HCT116 (cell line): ENCODE data around the gene ARMC10. TPM values are rescaled to one million over a fixed set of nuclear protein-coding genes. Genes with fewer than 3 reads are reported as not detected.
A peak's percentile ranks its signal among the peaks of the same experiment; 100 is the strongest.

Experiments used
- ATAC-seq: fragments of 200-7000 bp; cut with Tn5 transposase; 2 replicates; pipeline ENCODE4 v1.9.1; 2020; ENCODE audit warnings: mild to moderate bottlenecking, moderate library complexity
- BruUV-seq: library from RNA; stranded (reverse); fragments of 400-500 nt; replicated peaks from 2 replicates; lab custom pipeline; 2021; lab: Mats Ljungman, UMichigan
- CTCF ChIA-PET: fragments of 300-600 bp; sonication (Branson Sonifier 250); formaldehyde crosslinking; loops from one replicate; lab custom pipeline; 2021; ENCODE audit warnings: antibody characterized with exemption; lab: Charles Lee
- POLR2A ChIA-PET: fragments of 300-600, 350-600 bp; sonication (Branson Sonifier 250); formaldehyde crosslinking; loops from one replicate; lab custom pipeline; 2021; ENCODE audit warnings: antibody characterized with exemption; lab: Charles Lee
- RAD21 ChIA-PET, 2 experiments: fragments of 300-600 bp; sonication (Branson Sonifier 250); formaldehyde crosslinking; loops; one replicate each; lab custom pipeline; 2023; ENCODE audit warnings: low total read pairs in 2 of 2; ENCODE audit not compliant: uncharacterized antibody in 2 of 2, unreplicated experiment in 2 of 2, low non-redundant PET in 1 of 2; lab: Charles Lee
- DNase-seq: peaks from one replicate; pipeline ENCODE4 v3.0.0-alpha.2; 2010; ENCODE audit warnings: low read depth, low spot score
- H2AFZ ChIP-seq: fragments of 200-600 bp; shearing (Covaris generic), sonication (generic); 2 replicates; pipeline ENCODE4 v1.6.1; 2017; ENCODE audit warnings: low read depth, mixed run types, mixed read lengths, antibody characterized with exemption, low read length; ENCODE audit not compliant: poor library complexity, severe bottlenecking
- H3K27ac ChIP-seq: 2 replicates; pipeline ENCODE4 v1.5.1; 2012; ENCODE audit warnings: low read depth, low read length
- H3K27me3 ChIP-seq: fragments of 200-600 bp; sonication (generic); 2 replicates; pipeline ENCODE4 v1.6.1; 2016; ENCODE audit warnings: mixed run types, low read length, mixed read lengths; ENCODE audit not compliant: insufficient read depth
- H3K36me3 ChIP-seq, 2 experiments: fragments of 200-500 bp in 1 of 2; fragments of 200-600 bp in 1 of 2; sonication (Bioruptor generic) in 1 of 2; sonication (generic) in 1 of 2; 2 replicates each; pipeline versions ENCODE4 v1.5.1 to v1.6.1; 2014 to 2016; ENCODE audit warnings: low read length in 2 of 2, inconsistent platforms in 1 of 2, mixed read lengths in 1 of 2, mixed run types in 1 of 2; ENCODE audit not compliant: insufficient read depth in 2 of 2, control insufficient read depth in 1 of 2
- H3K4me1 ChIP-seq, 2 experiments: fragments of 200-600 bp in 1 of 2; sonication (generic) in 1 of 2; 2 replicates each; pipeline versions ENCODE4 v1.5.1 to v1.6.1; 2012 to 2017; ENCODE audit warnings: low read length in 2 of 2, inconsistent platforms in 1 of 2, mild to moderate bottlenecking in 1 of 2, mixed read lengths in 1 of 2, mixed run types in 1 of 2, moderate library complexity in 1 of 2; ENCODE audit not compliant: insufficient read depth in 2 of 2, control insufficient read depth in 1 of 2
- H3K4me2 ChIP-seq: fragments of 200-600 bp; sonication (generic); 2 replicates; pipeline ENCODE4 v1.6.1; 2017; ENCODE audit warnings: mixed run types, low read length, mixed read lengths
- H3K4me3 ChIP-seq, 2 experiments: fragments of 200-600 bp in 1 of 2; sonication (generic) in 1 of 2; replicated peaks in 1 of 2; 2 replicates each; pipeline ENCODE4 v1.5.1; 2011 to 2016; ENCODE audit warnings: low read length in 2 of 2, control low read depth in 1 of 2, low read depth in 1 of 2, mild to moderate bottlenecking in 1 of 2, mixed read lengths in 1 of 2, mixed run types in 1 of 2
- H3K79me2 ChIP-seq: fragments of 200-600 bp; sonication (generic); 2 replicates; pipeline ENCODE4 v1.6.1; 2017; ENCODE audit warnings: mild to moderate bottlenecking, mixed run types, low read length, moderate library complexity, mixed read lengths; ENCODE audit not compliant: insufficient read depth
- H3K9ac ChIP-seq: fragments of 200-600 bp; sonication (generic); 2 replicates; pipeline ENCODE4 v1.6.1; 2016; ENCODE audit warnings: low read length, mixed read lengths
- H3K9me2 ChIP-seq: fragments of 200-600 bp; sonication (generic), shearing (Covaris generic); 2 replicates; pipeline ENCODE4 v1.6.1; 2017; ENCODE audit warnings: mixed run types, mild to moderate bottlenecking, moderate library complexity; ENCODE audit not compliant: insufficient read depth
- H3K9me3 ChIP-seq, 2 experiments: fragments of 200-500 bp in 1 of 2; fragments of 200-600 bp in 1 of 2; sonication (Bioruptor generic) in 1 of 2; sonication (generic) in 1 of 2; 2 replicates each; pipeline ENCODE4 v1.6.1; 2014 to 2017; ENCODE audit warnings: low read length in 2 of 2, mixed read lengths in 2 of 2, inconsistent platforms in 1 of 2, low read depth in 1 of 2, mild to moderate bottlenecking in 1 of 2, mixed run types in 1 of 2, moderate library complexity in 1 of 2; ENCODE audit not compliant: control insufficient read depth in 1 of 2, insufficient read depth in 1 of 2
- H4K20me1 ChIP-seq: fragments of 200-600 bp; sonication (generic), shearing (Covaris generic); 2 replicates; pipeline ENCODE4 v1.6.1; 2017; ENCODE audit warnings: mixed run types, mild to moderate bottlenecking, moderate library complexity; ENCODE audit not compliant: insufficient read depth
- ATF3 ChIP-seq: IDR thresholded peaks from 2 replicates; pipeline ENCODE4 v1.6.1; 2012
- CBX3 ChIP-seq: IDR thresholded peaks from 2 replicates; pipeline ENCODE4 v1.6.1; 2012; ENCODE audit warnings: low read depth
- EGR1 ChIP-seq: IDR thresholded peaks from 2 replicates; pipeline ENCODE4 v1.6.1; 2012; ENCODE audit warnings: low read depth
- EZH2 ChIP-seq: fragments of 200-600 bp; sonication (generic); IDR thresholded peaks from 2 replicates; pipeline ENCODE4 v1.6.1; 2017; ENCODE audit warnings: antibody characterized with exemption, mixed run types
- EZH2phosphoT487 ChIP-seq: fragments of 200-600 bp; IDR thresholded peaks from 2 replicates; pipeline ENCODE4 v1.6.1; 2018; ENCODE audit warnings: antibody characterized with exemption, borderline replicate concordance
- FOSL1 ChIP-seq: IDR thresholded peaks from 2 replicates; pipeline ENCODE4 v1.6.1; 2012; ENCODE audit warnings: low read depth
- JUND ChIP-seq: IDR thresholded peaks from 2 replicates; pipeline ENCODE4 v1.6.1; 2012
- POLR2A ChIP-seq: IDR thresholded peaks from 2 replicates; pipeline ENCODE4 v1.7.0; 2011; ENCODE audit warnings: borderline replicate concordance; ENCODE audit not compliant: insufficient read depth, insufficient read length; ENCODE audit errors: extremely low read depth
- POLR2AphosphoS5 ChIP-seq: IDR thresholded peaks from 2 replicates; pipeline ENCODE4 v1.6.1; 2011; ENCODE audit warnings: mild to moderate bottlenecking, low read depth, low read length, moderate library complexity
- SIN3A ChIP-seq: IDR thresholded peaks from 2 replicates; pipeline ENCODE4 v1.6.1; 2012; ENCODE audit warnings: low read depth
- SP1 ChIP-seq: IDR thresholded peaks from 2 replicates; pipeline ENCODE4 v1.6.1; 2012; ENCODE audit warnings: low read depth
- SRF ChIP-seq: IDR thresholded peaks from 2 replicates; pipeline ENCODE4 v1.6.1; 2012; ENCODE audit warnings: low read depth
- TCF7L2 ChIP-seq: IDR thresholded peaks from 2 replicates; pipeline ENCODE4 v1.7.0; 2011; ENCODE audit warnings: borderline replicate concordance, inconsistent platforms; ENCODE audit not compliant: insufficient read depth, insufficient read length; ENCODE audit errors: extremely low read depth
- YY1 ChIP-seq: IDR thresholded peaks from 2 replicates; pipeline ENCODE4 v1.6.1; 2011; ENCODE audit warnings: low read length, low read depth, moderate library complexity, mild to moderate bottlenecking; ENCODE audit not compliant: insufficient replicate concordance; ENCODE audit errors: extremely low read depth
- ZFX ChIP-seq: fragments of 450-650 bp; IDR thresholded peaks from 2 replicates; pipeline ENCODE4 v1.6.1; 2017
- intact Hi-C: fragments of 100-400 bp; cut with micrococcal nuclease; formaldehyde crosslinking; loops from 2 replicates; pipeline ENCODE4 v1.10.0; 2022
- total RNA-seq: library from RNA; stranded (reverse); gene quantifications from one replicate; pipeline ENCODE4 v1.2.1, GENCODE V29; 2021; ENCODE audit not compliant: unreplicated experiment
- TF ChIP-seq, protein P1 (sequence below), 3 experiments: fragments of 200-600 bp in 1 of 3; sonication (generic) in 1 of 3; IDR thresholded peaks in 2 of 3; conservative IDR thresholded peaks in 1 of 3; 2 replicates each; pipeline ENCODE4 v1.5.1; 2012 to 2017; ENCODE audit warnings: low read depth in 2 of 3, low read length in 2 of 3, antibody characterized with exemption in 1 of 3, borderline replicate concordance in 1 of 3, control low read depth in 1 of 3, mild to moderate bottlenecking in 1 of 3, mixed read lengths in 1 of 3, mixed run types in 1 of 3, moderate library complexity in 1 of 3; ENCODE audit not compliant: insufficient read depth in 1 of 3

ARMC10 gene
- total RNA-seq, 1 experiment from 2014 or later: 53.3 TPM

- Histone ChIP-seq H3K36me3 (no peaks in the 10 kb centered on the region), H4K20me1 (no peaks in the 10 kb centered on the region), H3K9me3 (no peaks in the 10 kb centered on the region), H3K4me3 (no peak overlapping the region), H3K9me2 (no peaks in the 10 kb centered on the region), H2AFZ (no peak overlapping the region), H3K4me2 (no peak overlapping the region), H3K27me3 (no peaks in the 10 kb centered on the region), H3K79me2 (peaks cover 7% of the 10 kb centered on the region), H3K27ac (no peak overlapping the region), H3K9ac (no peak overlapping the region), H3K4me1 (peaks cover 0 to 10% of the 10 kb centered on the region in 2 experiments; a peak in 3 of 4 replicates)
- ChIA-PET RAD21 (interaction anchor here in 1 of 2 experiments (0.7 kb wide), 1 partner anchor 75 kb away, joined by 3 read pairs; no protein-coding TSS in a partner anchor), POLR2A (interaction anchor here (1.2 kb wide), 1 partner anchor 9 kb away, joined by 3 read pairs; no protein-coding TSS in a partner anchor), CTCF (interaction anchor here (1.4 kb wide), 1 partner anchor 9 kb away, joined by 7 read pairs; no protein-coding TSS in a partner anchor)
- intact Hi-C loops: loop anchor here (5.0 to 10.0 kb wide), 2 partner anchors 324 to 334 kb away; partner anchors contain the start of gene FAM185A
- DNase-seq: no peak
- BruUV-seq: no TSS peak
- TF ChIP-seq JUND (no peak), EGR1 (no peak), POLR2A (no peak), FOSL1 (no peak), SIN3A (no peak), CBX3 (no peak)
- ATAC-seq: no peak
Measured at GRCh38 chr7:103071000-103071399, 3.9 kb upstream of the ARMC10 start.

DNA sequence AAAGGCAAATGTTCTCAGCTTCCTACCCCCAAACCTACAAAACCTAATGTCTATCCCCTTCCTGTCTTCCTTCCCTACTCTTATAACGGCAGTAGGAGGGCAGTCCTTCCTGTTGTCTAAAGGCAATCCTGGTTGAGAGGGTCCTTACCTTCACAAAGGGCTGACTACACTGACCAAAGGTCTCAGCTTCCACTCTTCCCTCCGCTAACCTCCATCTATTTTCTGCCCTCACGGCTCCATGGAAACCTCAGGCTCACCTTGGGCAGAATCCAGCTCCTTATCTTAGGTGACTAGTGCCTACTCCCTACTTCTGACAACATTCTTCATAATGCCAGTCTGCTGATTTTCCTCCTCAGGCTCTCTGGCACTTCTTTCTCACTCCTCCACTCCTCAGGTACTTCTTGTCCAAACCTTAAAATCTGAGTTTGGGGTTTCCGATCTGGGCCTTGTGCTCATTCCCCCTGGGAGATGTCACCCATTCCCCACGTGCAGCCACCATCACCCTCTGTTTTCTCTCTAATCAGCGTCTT, 886 bp upstream of the ARMC10 start:
- H3K36me3 ChIP-seq: no peaks in the 10 kb centered on the region
- peak overlapping the region; percentile 81 for H3K4me2 ChIP-seq
- peak overlapping the region; percentile 76 to 86 for H3K4me3 ChIP-seq
- no peak for DNase-seq
- TF ChIP-seq EZH2phosphoT487 (no peak), EZH2 (no peak), POLR2A (no peak), TCF7L2 (no peak), CBX3 (no peak), SRF (no peak), ZFX (no peak), JUND (no peak), SP1 (no peak), SIN3A (no peak), POLR2AphosphoS5 (no peak), YY1 (no peak), EGR1 (no peak), ATF3 (no peak)
- TF ChIP-seq, protein P1, sequence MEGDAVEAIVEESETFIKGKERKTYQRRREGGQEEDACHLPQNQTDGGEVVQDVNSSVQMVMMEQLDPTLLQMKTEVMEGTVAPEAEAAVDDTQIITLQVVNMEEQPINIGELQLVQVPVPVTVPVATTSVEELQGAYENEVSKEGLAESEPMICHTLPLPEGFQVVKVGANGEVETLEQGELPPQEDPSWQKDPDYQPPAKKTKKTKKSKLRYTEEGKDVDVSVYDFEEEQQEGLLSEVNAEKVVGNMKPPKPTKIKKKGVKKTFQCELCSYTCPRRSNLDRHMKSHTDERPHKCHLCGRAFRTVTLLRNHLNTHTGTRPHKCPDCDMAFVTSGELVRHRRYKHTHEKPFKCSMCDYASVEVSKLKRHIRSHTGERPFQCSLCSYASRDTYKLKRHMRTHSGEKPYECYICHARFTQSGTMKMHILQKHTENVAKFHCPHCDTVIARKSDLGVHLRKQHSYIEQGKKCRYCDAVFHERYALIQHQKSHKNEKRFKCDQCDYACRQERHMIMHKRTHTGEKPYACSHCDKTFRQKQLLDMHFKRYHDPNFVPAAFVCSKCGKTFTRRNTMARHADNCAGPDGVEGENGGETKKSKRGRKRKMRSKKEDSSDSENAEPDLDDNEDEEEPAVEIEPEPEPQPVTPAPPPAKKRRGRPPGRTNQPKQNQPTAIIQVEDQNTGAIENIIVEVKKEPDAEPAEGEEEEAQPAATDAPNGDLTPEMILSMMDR (IDR thresholded peaks at IDR 0.05 in 2 of 3, conservative IDR thresholded peaks at IDR 0.05 in 1 of 3; ENCODE audit: borderline replicate concordance in 1 of 3, insufficient read depth in 1 of 3, low read depth in 2 of 3, low read length in 2 of 3): no peak
- peak; percentile 1; the same call in 1 of the 2 replicates for ATAC-seq
- H3K9ac ChIP-seq: peak overlapping the region; percentile 83
- ChIA-PET CTCF (interaction anchor here (0.6 to 3.0 kb wide), 4 partner anchors 12 to 325 kb away, joined by 3 to 18 read pairs (median 6); partner anchors contain the start of gene FAM185A), POLR2A (interaction anchor here (1.3 to 1.5 kb wide), 2 partner anchors 13 to 326 kb away, joined by 4 to 7 read pairs; partner anchors contain the start of gene FAM185A), RAD21 (no interaction called here)
- no peaks in the 10 kb centered on the region for H4K20me1 ChIP-seq
- H3K27ac ChIP-seq: peak overlapping the region; percentile 91
- no peaks in the 10 kb centered on the region for H3K9me3 ChIP-seq
- H3K79me2 ChIP-seq: peaks cover 36% of the 10 kb centered on the region
- H3K27me3 ChIP-seq: no peaks in the 10 kb centered on the region
- TSS peak; percentile 79 for BruUV-seq
- no peaks in the 10 kb centered on the region for H3K9me2 ChIP-seq
- peaks cover 3 to 14% of the 10 kb centered on the region in 2 experiments; a peak in 2 of 4 replicates for H3K4me1 ChIP-seq
- intact Hi-C loops: loop anchor here (5.0 to 10.0 kb wide), 2 partner anchors 327 to 331 kb away; partner anchors contain the start of gene FAM185A
- H2AFZ ChIP-seq: peak overlapping the region; percentile 63
